Activated T-cell treated with anti-CD3 and anti-CD28 coated beads for 1 hour (primary cell): ENCODE results near the gene TMEM86A.

Experiments
- DNase-seq: peaks from one replicate; pipeline ENCODE4 v3.0.0-alpha.2; 2020; ENCODE audit warnings: low read depth

Gene TMEM86A

GRCh38 chr11:18726040-18726439, 27.5 kb downstream of the TMEM86A start, which contains the start of gene IGSF22:
IGSF22 (minus strand) TSS chr11:18726188; CDS start chr11:18724236, 1,952 bp downstream.
- no peak for DNase-seq

DNA sequence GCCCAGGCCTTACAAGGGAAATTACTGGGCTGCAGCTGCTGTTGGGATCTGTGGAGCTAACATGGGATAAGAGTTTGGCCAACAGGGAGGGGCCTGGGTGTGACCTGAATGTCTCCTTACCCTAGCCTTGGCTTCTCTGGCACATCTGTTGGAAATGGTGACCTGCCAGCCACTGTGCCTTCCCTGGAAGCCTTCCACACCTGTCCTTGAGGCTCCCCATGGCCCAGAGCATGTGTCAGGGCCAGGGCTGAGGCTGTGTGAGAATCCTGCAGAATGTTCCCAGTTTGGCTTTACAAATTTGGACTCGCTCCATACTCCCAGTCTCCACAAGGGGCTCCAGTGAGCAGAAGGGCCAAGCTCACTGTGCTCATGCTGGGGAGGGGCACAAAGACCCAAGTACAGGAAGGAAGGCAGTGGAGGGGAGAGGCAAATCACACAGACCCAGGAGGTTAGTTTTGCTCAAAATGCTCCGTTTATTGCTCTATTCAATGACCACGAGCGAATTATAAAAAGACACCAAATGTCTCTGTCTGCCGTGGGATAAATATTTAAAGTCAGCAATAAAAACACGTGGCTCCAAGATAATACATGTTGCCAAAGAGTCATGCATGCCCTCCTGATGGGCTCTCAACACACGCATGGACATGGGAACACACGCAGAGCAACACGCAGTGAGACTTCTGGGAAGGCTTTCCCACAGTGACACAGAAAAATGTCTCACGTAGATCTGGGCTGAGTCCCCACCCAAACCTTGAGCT, 29.1 kb downstream of the TMEM86A start:
- DNase-seq, result peak; percentile 40

DNA sequence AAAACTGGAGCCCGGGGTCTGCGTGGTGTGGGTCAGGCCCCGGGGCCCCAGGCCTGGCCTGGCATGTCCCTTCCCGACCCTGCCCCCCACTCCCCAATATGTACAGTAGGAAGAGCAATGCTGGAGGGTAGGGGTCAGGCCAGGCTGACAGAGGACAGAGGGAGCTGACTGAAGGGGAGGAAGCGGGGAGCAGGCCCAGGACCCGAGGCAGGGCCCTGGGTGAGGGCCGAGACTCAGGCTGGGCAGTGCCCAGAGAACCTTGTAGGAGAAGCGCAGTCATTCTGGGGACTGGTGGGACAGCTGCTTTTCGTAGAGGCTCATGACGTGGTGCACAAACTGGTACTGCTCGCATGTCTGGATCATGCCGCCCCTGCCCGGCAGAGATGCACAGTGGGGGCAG, 30.1 kb downstream of the TMEM86A start:
- DNase-seq, result no peak

GRCh38 chr11:18729426-18729825, 30.8 kb downstream of the TMEM86A start:
- no peak for DNase-seq

GRCh38 chr11:18730020-18730419, 31.4 kb downstream of the TMEM86A start:
- no peak for DNase-seq

DNA sequence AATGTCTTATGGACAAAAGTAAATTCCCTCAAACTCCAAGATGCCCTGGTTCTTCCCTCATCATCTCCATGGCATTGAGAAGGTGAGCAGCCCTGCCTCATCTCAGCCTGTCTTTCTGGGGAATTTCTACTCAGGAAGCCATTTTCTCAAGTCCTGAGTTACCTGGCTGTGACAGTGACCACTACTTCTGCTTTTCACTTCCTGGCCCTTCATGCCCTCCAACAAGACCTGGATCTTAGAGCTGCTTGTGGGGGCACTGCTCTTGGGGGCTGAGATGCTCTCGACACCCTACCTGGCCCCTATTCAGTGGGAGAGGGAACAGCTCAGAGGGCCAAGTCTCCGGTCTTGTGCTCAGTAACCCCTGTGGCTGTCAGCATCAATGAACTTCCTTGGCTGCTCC, 32.9 kb downstream of the TMEM86A start:
- no peak for DNase-seq

DNA sequence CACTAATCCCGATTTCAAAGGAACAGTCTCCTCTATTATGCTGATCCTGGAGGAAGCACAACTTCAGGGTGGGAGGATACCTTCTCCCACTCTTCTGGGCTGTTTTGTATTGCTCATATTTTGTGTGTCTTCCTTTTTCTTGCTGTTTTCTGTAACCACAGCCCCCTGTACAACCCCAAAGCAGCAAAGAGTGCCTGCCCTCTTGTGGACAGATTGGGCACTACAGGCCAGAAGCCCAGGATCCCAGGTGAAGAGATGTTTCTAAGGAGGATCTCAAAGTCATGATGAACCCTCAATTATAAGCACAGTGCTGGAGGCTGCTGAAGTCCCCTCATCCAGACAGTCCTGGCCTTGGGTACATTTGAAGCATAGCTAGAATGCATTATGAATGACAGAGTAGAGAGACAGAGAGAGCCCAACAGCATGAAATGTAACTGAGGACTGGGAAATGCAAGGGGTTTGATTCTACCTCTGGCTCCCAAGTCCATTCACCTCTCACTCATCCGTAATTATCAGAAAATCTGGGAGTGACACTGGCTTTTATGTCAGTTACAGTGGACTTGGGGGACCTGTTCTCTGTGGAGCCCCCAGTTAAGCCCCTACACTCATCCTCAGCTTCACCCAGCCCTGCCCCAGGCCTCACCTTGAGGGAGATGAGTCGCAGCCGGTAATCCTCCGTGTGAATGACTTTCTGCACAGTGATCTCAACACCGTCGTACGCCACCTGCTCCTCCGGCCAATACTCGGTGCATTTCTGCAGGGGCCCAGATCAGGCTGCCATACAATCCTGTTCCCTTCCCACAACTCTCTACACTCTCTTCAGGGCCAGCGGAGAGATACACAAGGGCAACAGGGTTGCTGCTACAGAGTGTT, 33.6 kb downstream of the TMEM86A start:
- DNase-seq, result peak; percentile 69

DNA sequence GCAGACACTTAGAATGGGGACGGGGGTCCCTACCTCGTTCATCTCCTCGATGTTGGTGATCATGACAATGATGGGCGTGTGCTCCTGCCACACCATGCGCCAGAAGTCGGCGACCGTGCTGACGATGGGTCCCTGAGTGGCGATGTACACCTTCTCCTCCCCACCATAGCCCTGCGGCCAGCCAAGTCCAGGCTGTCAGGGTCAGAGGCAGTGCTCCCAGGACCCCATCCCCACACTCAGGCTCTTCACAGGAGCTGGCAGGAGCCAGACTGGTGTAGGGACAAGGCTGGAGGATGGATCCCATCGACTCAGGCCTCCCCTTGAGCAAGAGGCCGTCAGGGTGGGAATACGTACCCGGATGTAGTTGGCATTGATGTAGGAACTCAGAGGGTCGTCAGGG, 34.6 kb downstream of the TMEM86A start:
- DNase-seq, result no peak

DNA sequence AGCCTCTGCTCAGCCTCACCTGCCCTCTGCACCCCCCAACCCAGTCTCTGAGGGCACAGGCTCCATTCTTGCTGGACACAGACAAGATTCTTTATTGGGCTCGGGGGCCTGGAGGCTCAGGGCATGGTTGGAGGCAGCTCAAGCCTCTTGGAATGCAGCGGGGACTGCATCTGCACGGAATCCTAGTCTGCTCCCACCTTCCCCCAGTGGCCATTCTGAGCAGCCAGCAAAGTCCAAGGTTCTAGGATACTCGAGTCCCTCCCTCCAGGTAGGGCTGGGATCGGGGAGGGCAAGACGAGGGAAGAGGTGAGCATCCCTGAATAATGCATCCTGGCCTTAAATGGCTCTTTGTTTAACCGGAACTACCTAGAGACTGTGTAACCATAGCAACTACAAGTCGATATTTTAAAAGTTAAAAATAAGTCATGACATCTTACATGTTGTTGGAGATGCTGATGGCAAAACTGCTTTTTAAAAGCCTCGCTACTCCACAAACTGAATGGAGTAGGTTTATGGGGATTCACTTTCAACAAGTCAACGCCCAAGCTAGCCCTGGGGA, 38.1 kb downstream of the TMEM86A start:
- no peak for DNase-seq

- no peak for DNase-seq
Observed at GRCh38 chr11:18737642-18738041, 39.1 kb downstream of the TMEM86A start.

DNA sequence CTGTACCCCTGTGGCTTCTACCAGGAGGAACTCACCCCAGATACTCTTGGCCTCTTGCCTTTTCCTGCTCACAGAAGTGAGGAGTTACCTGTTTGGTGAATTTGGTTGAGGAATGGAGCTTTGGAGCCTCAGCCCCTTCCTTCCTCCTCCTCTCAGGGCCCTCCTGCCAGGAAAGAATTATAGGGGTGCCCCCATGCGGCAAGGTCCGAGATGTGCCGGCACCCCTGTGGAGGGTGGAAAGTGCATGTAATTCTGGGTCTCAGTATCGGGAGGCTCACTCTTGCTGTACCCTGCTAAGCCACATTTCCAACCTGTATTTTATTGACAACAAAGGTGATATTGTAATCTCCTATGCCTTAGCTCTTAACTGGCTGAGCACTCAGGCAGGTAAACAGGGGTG, 41.1 kb downstream of the TMEM86A start:
- DNase-seq, result no peak

DNA sequence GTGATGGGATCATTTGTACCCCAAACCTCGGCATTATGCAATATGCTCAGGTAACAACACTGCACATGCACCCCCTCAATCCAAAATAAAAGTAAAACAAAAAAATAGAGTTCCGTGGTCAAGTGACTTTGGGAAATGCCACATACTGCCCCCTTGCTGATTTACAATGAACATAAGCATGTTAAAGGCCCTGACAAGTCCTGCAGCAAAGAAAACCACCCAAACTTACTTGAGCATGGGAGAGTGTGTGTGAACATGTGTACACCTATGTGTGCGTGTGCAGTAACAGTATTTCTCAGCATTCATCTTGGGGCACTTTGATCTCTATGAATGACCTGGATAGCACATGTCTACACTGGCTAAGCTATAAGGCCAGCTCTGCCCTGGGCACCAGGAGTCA, 43.2 kb downstream of the TMEM86A start:
- no peak for DNase-seq

- no peak for DNase-seq
Observed at GRCh38 chr11:18743365-18743764, 44.8 kb downstream of the TMEM86A start.

GRCh38 chr11:18743900-18744514, 45.4 kb downstream of the TMEM86A start:
- no peak for DNase-seq

DNA sequence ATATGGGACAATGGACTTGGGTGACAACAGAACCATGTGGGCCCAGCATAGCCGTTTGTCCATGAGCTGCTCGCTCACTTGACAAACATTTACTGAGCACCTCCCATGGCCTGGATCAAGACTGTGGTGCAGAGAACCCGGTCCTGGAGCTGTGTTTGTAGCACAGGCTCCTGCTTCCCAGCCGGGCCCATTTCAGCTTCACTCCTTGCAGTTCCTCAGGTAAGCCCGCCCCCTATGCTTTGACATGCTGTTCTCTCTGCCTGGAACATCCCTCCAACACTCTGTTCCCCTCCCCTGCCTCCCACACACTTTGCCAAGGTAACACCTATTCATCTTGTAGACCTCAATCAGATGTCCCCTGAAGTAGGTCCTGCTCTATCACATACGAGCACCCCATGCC, 46.7 kb downstream of the TMEM86A start:
- no peak for DNase-seq

GRCh38 chr11:18748766-18749365, 50.3 kb downstream of the TMEM86A start:
- no peak for DNase-seq

DNA sequence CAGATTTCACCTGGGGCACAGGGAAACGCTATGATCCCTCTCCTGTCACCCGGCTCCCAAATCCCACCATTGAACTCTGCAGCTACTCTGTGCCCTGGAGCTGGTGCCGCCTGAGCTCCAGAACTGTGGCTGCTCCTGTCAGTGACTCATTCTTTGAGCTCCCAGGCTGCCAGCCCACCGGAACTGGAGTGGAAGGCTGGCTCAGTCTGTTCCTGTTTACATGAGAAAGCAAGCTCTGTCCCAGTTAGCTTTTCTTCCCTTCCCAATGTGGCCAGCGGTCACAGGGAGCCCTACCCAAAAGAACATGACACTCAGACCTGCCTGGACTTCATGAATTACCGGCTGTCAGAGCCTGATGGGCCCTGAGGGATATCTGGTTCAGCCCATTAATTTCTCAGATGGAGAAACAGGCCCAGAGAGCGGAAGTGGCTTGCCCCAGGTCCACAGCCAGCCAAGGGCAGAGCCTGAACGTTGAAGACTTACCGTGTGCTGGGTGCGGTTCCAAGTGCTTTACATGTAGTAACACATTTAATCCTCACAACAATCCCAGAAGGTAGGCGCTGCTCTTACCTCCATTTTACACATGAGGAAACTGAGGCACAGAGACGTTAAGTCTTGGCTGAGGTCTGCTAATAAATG, 51.2 kb downstream of the TMEM86A start:
- no peak for DNase-seq

DNA sequence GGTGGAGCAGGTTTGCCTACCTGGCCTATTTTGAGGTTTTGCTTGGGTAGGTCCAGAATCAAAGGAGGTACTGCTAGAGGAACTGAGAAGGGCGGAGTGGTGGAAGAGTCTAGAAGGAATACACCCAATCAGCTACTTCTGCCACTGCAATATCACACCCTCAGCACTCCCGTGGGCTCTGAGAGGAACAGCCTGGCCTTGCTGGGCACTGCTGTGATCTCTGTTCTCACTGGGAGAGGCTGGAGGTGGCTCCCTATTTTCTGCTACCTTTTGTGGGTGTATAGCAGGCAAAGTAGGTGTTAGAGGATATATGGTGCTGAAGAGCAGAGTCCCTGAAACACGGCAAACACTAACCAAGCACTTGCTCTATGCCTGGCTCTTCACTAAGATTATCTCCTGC, 52.4 kb downstream of the TMEM86A start:
- DNase-seq, result no peak

- no peak for DNase-seq
Observed at GRCh38 chr11:18752502-18752901, 53.9 kb downstream of the TMEM86A start.

DNA sequence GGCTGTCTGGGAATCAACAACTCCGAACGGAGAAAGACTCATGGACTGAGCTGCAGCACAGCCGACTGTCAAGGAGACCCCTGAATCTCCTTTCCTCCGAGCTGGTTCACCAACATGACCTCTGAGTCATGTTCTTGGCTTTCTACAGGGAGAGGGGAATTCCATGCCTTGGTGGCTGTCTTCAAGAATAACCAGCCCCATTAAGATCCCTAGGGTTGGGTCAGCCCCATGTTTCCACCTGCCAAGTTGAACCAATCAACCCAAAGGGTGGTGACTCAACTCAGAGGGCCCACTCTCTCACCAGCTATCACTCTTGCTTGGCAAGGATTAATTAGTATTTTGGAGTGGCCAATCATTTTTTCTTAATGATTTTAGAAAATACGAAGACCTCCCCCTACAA, 55.7 kb downstream of the TMEM86A start:
- DNase-seq, result no peak
